Measurements from ENCODE around the gene THOP1.

Gene THOP1

GRCh38 chr19:2764945-2765344, 20.4 kb upstream of the THOP1 start:
- Histone ChIP-seq H3K27ac (no peak overlapping the region), H3K9me3 (ENCODE audit: severe bottlenecking) (no peaks in the 10 kb centered on the region), H3K4me3 (ENCODE audit: low read depth, low read length) (no peak overlapping the region), H3K27me3 (ENCODE audit: insufficient read depth, low read depth, severe bottlenecking) (no peaks in the 10 kb centered on the region), H3K36me3 (peaks cover 86% of the 10 kb centered on the region)
- DNase-seq = no peak
- no peak for TF ChIP-seq CTCF (IDR thresholded peaks at IDR 0.05; ENCODE audit: low read depth, low read length)

- DNase-seq = no peak
- no peaks in the 10 kb centered on the region for H3K27me3 ChIP-seq (ENCODE audit: insufficient read depth, low read depth, severe bottlenecking)
- peaks cover 86% of the 10 kb centered on the region for H3K36me3 ChIP-seq
- no peak for TF ChIP-seq CTCF (IDR thresholded peaks at IDR 0.05; ENCODE audit: low read depth, low read length)
- H3K27ac ChIP-seq = no peak overlapping the region
- H3K4me3 ChIP-seq (ENCODE audit: low read depth, low read length) = no peak overlapping the region
- no peaks in the 10 kb centered on the region for H3K9me3 ChIP-seq (ENCODE audit: severe bottlenecking)
Observed at GRCh38 chr19:2765376-2765775, 19.9 kb upstream of the THOP1 start.

- no peak for DNase-seq
- Histone ChIP-seq H3K4me3 (ENCODE audit: low read depth, low read length) (no peak overlapping the region), H3K27ac (no peak overlapping the region), H3K27me3 (ENCODE audit: insufficient read depth, low read depth, severe bottlenecking) (no peaks in the 10 kb centered on the region), H3K9me3 (ENCODE audit: severe bottlenecking) (no peaks in the 10 kb centered on the region), H3K36me3 (peaks cover 89% of the 10 kb centered on the region)
- no peak for TF ChIP-seq CTCF (IDR thresholded peaks at IDR 0.05; ENCODE audit: low read depth, low read length)
Observed at GRCh38 chr19:2766594-2767372, 18.5 kb upstream of the THOP1 start.

GRCh38 chr19:2767688-2768087, 17.6 kb upstream of the THOP1 start:
- peaks cover 83% of the 10 kb centered on the region for H3K36me3 ChIP-seq
- no peak for DNase-seq
- no peak overlapping the region for H3K27ac ChIP-seq

GRCh38 chr19:2768365-2769132, 16.8 kb upstream of the THOP1 start:
- Histone ChIP-seq H3K4me3 (ENCODE audit: low read depth, low read length) (no peak overlapping the region), H3K9me3 (ENCODE audit: severe bottlenecking) (no peaks in the 10 kb centered on the region), H3K27me3 (ENCODE audit: insufficient read depth, low read depth, severe bottlenecking) (no peaks in the 10 kb centered on the region), H3K36me3 (peaks cover 74% of the 10 kb centered on the region), H3K27ac (no peak overlapping the region)
- TF ChIP-seq CTCF (IDR thresholded peaks at IDR 0.05; ENCODE audit: low read depth, low read length) = no peak
- DNase-seq = no peak

More at GRCh38 chr19:2767688-2768087, 17.6 kb upstream of the THOP1 start:
- no peaks in the 10 kb centered on the region for H3K27me3 ChIP-seq (ENCODE audit: insufficient read depth, low read depth, severe bottlenecking)
- H3K4me3 ChIP-seq (ENCODE audit: low read depth, low read length) = no peak overlapping the region
- TF ChIP-seq CTCF (IDR thresholded peaks at IDR 0.05; ENCODE audit: low read depth, low read length) = no peak
- no peaks in the 10 kb centered on the region for H3K9me3 ChIP-seq (ENCODE audit: severe bottlenecking)
